Vagina (tissue), 2 donors: ENCODE measurements around the gene UBE2G1.

Experiments used
- CTCF ChIP-seq, 3 experiments: fragments of 450-650 bp in 2 of 3; fragments of 200-600 bp in 1 of 3; sonication (generic) in 1 of 3; IDR thresholded peaks; one replicate each; pipeline ENCODE4 v1.5.1; 2017 to 2019; ENCODE audit warnings: antibody characterized with exemption in 3 of 3, mild to moderate bottlenecking in 2 of 3, moderate library complexity in 2 of 3
- POLR2A ChIP-seq, 2 donors: fragments of 450-650 bp; IDR thresholded peaks; one replicate each; pipeline ENCODE4 v1.6.1; 2017; ENCODE audit warnings: antibody characterized with exemption in 2 of 2, mild to moderate bottlenecking in 2 of 2, moderate library complexity in 2 of 2
- POLR2AphosphoS5 ChIP-seq, 2 donors: sonication (generic); formaldehyde crosslinking; IDR thresholded peaks; one replicate each; pipeline ENCODE4 v1.9.0; 2017; ENCODE audit warnings: antibody characterized with exemption in 2 of 2, mild to moderate bottlenecking in 2 of 2, low read depth in 1 of 2; ENCODE audit not compliant: insufficient read depth in 1 of 2

GRCh38 chr17:4345581-4346252 lies 20.8 kb downstream of the UBE2G1 start:
- TF ChIP-seq CTCF (IDR thresholded peaks at IDR 0.05) (no peak), POLR2AphosphoS5 (IDR thresholded peaks at IDR 0.05; ENCODE audit: insufficient read depth in 1 of 2, low read depth in 1 of 2) (no peak), POLR2A (IDR thresholded peaks at IDR 0.05) (no peak)
